Dermis blood vessel endothelial cell (primary cell): ENCODE data around the gene MOBP. TPM values are rescaled to one million over a fixed set of nuclear protein-coding genes. Genes with fewer than 3 reads are reported as not detected.

Experiments
- DNase-seq: peaks from one replicate; pipeline ENCODE4 v3.0.0; 2010
- total RNA-seq: library from RNA; depleted of rRNA; stranded (reverse); fragments of >200 nt; gene quantifications from 2 replicates; pipeline ENCODE4 v1.2.3, GENCODE V29; 2014

MOBP gene
- total RNA-seq, 1 donor from 2014 or later: not detected

DNA sequence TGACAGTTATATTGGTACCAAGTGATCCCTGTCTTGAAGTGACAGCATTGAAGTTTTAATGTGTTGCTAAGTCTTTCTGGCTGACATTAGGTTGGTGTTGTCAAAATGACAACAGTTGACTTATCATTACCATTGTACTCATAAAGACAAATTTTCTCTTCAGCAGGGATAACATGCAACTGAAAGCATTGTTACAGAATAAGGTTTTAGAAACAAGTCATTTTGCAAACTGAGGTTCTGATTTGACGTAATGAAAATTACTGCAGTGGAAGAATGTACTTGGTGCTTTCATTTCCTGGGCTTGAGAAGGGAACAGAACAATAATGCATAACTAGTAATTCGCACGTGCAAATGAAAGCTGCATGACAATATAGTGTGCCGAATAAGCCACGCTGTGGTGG is 75.1 kb downstream of the MOBP start:
- DNase-seq: no peak

DNA sequence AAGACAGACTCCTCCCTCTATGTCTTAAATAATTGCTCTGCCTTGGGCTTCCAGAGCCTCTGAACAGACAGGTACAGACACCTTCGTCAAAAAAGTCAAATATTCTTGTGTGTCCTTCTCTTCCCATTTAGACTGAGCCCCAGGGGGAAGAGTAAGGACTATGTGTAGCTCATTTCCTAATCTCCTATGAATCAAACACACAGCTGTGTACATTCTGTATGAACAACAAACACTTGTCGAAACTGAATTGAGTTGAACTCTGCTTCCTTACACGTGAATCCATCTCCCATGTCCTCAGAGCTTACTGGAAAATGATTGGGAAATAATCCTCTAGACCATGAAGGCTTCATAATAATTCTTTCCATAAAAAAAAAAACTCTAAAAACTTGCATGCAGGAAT is 80.8 kb downstream of the MOBP start:
- DNase-seq: peak; percentile 49

DNA sequence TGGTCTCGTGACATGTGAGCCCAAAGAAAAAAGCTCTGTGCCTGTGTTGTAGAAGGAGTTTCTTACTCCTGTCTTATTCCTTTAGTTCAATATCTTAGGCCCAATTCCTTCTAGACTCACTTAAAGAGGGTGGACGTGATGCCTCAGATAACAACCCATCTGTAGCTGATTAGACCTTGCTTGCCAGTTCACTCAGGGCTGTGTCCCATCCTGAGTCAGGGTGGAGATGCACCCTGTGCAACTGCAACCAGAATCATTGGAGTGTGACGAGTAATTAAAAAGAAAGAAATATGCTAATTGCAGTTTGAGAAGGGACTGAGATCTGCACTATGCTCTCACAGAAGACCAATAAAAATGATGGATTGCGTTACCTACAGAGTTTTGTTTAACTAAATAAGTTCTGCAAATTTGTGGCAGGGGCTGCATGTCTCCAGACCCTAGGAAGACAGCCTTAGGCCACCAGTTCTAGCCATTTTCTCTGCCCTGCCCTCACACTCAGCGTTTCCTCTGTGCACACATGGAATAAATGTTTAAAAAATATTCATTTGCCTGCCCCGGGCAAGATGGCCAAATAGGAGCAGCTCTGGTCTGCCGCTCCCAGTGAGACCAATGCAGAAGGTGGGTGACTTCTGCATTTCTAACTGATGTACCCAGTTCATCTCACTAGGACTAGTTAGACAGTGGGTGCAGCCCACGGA is 83.0 kb downstream of the MOBP start:
- no peak for DNase-seq

Other genes with a start within 250 kb of the MOBP start
- gene CX3CR1, start 187.6 kb upstream of the MOBP start, total RNA-seq: not detected in 2 replicates
- not detected in 2 replicates for gene CCR8, start 138.0 kb upstream of the MOBP start, total RNA-seq
- 16.4 and 17.4 TPM in 2 replicates for gene SLC25A38, start 84.3 kb upstream of the MOBP start, total RNA-seq
- 934 and 1,256 TPM in 2 replicates for gene RPSA, start 61.0 kb upstream of the MOBP start, total RNA-seq